Transverse colon (tissue), 4 donors: ENCODE data around the gene MYCBP2.

Experiments
- EP300 ChIP-seq: sonication (generic); formaldehyde crosslinking; IDR thresholded peaks from one replicate; pipeline ENCODE4 v1.6.1; 2017; ENCODE audit warnings: antibody characterized with exemption, low read depth
- POLR2AphosphoS5 ChIP-seq, 3 donors: sonication (generic); formaldehyde crosslinking; IDR thresholded peaks; one replicate each; pipeline ENCODE4 v1.6.1; 2016; ENCODE audit warnings: antibody characterized with exemption in 3 of 3
- TF ChIP-seq, protein P1 (sequence below), 5 experiments: fragments of 200-600 bp in 3 of 5; fragments of 450-650 bp in 2 of 5; sonication (generic) in 3 of 5; IDR thresholded peaks; 1 replicate in 2 of 5; 2 replicates in 3 of 5; pipeline ENCODE4 v1.5.1; 2016 to 2017; ENCODE audit warnings: antibody characterized with exemption in 5 of 5, inconsistent platforms in 3 of 5, mild to moderate bottlenecking in 2 of 5, moderate library complexity in 1 of 5

DNA sequence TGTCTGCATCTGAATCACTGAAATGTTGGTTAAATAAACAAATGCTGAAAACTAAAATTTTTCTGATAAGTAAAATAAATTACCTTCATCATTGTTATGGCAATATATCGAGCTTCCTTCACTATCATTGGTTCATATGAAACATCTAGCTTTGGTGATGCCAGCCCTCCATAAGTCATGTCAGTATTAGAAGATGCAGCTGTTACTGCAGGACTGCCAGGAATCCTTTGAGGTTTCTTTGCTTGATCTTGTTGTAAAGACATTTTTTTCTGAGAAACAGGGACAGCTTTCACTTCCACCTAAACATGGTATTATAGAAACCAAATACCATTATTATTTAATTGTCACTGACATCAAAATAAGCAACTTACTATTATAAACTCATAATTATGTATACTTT lies 176.2 kb downstream of the MYCBP2 start:
- TF ChIP-seq, protein P1, sequence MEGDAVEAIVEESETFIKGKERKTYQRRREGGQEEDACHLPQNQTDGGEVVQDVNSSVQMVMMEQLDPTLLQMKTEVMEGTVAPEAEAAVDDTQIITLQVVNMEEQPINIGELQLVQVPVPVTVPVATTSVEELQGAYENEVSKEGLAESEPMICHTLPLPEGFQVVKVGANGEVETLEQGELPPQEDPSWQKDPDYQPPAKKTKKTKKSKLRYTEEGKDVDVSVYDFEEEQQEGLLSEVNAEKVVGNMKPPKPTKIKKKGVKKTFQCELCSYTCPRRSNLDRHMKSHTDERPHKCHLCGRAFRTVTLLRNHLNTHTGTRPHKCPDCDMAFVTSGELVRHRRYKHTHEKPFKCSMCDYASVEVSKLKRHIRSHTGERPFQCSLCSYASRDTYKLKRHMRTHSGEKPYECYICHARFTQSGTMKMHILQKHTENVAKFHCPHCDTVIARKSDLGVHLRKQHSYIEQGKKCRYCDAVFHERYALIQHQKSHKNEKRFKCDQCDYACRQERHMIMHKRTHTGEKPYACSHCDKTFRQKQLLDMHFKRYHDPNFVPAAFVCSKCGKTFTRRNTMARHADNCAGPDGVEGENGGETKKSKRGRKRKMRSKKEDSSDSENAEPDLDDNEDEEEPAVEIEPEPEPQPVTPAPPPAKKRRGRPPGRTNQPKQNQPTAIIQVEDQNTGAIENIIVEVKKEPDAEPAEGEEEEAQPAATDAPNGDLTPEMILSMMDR (IDR thresholded peaks at IDR 0.05), result no peak
- no peak for TF ChIP-seq POLR2AphosphoS5 (IDR thresholded peaks at IDR 0.05)
- no peak for TF ChIP-seq EP300
